Right lobe of liver (tissue), 4 donors: ENCODE results near the gene ZNF354C.

Source experiments
- POLR2A ChIP-seq: fragments of 450-650 bp; IDR thresholded peaks from one replicate; pipeline ENCODE4 v1.6.1; 2017; ENCODE audit warnings: antibody characterized with exemption, mild to moderate bottlenecking
- TF ChIP-seq, protein P1 (sequence below), 4 donors: fragments of 200-600 bp in 3 of 4; fragments of 450-650 bp in 1 of 4; IDR thresholded peaks; one replicate each; pipeline versions ENCODE4 v1.5.1 to v1.8.0; 2016 to 2022; ENCODE audit warnings: antibody characterized with exemption in 4 of 4, mild to moderate bottlenecking in 2 of 4
- donor health status: DM: no; HTN: no; CAD: no.
- donor health status: DM: no; HTN: no; CAD: no.
- donor health status: DM: no; HTN: yes; CAD: no.

GRCh38 chr5:179060116-179061008 lies at the start of gene ZNF354C:
- TF ChIP-seq, protein P1, sequence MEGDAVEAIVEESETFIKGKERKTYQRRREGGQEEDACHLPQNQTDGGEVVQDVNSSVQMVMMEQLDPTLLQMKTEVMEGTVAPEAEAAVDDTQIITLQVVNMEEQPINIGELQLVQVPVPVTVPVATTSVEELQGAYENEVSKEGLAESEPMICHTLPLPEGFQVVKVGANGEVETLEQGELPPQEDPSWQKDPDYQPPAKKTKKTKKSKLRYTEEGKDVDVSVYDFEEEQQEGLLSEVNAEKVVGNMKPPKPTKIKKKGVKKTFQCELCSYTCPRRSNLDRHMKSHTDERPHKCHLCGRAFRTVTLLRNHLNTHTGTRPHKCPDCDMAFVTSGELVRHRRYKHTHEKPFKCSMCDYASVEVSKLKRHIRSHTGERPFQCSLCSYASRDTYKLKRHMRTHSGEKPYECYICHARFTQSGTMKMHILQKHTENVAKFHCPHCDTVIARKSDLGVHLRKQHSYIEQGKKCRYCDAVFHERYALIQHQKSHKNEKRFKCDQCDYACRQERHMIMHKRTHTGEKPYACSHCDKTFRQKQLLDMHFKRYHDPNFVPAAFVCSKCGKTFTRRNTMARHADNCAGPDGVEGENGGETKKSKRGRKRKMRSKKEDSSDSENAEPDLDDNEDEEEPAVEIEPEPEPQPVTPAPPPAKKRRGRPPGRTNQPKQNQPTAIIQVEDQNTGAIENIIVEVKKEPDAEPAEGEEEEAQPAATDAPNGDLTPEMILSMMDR (IDR thresholded peaks at IDR 0.05), result no peak
- TF ChIP-seq POLR2A, result peak; percentile 28
